HG03575 (cell line): ENCODE data around the gene IFT20.
A peak's percentile ranks its signal among the peaks of the same experiment; 100 is the strongest.

Experiments
- ATAC-seq: cut with Tn5 transposase; IDR thresholded peaks from one replicate; pipeline ENCODE4 v1.9.1; 2021; ENCODE audit not compliant: unreplicated experiment, insufficient number of reproducible peaks, low FRiP score; ENCODE audit errors: extremely low read depth

IFT20 gene

GRCh38 chr17:28335201-28335958 lies at the start of gene IFT20, which contains the start of gene TNFAIP1:
Gene IFT20 (minus strand): TSS chr17:28335472. CDS start chr17:28331985, 3,487 bp downstream.
Gene TNFAIP1 (plus strand): TSS chr17:28335761. CDS start chr17:28339522, 3,761 bp downstream.
- peak; percentile 77 for ATAC-seq

DNA sequence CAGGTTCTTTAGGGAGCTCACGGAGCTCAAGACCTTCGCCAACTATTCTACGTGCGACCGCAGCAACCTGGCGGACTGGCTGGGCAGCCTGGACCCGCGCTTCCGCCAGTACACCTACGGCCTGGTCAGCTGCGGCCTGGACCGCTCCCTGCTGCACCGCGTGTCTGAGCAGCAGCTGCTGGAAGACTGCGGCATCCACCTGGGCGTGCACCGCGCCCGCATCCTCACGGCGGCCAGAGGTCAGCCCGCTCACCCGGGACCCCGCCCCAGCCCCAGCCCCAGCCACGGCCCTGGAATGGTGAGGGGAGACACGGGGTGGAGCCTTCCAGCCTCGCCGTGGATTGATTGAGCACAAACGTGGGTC lies 49.7 kb upstream of the IFT20 start:
- ATAC-seq = no peak

DNA sequence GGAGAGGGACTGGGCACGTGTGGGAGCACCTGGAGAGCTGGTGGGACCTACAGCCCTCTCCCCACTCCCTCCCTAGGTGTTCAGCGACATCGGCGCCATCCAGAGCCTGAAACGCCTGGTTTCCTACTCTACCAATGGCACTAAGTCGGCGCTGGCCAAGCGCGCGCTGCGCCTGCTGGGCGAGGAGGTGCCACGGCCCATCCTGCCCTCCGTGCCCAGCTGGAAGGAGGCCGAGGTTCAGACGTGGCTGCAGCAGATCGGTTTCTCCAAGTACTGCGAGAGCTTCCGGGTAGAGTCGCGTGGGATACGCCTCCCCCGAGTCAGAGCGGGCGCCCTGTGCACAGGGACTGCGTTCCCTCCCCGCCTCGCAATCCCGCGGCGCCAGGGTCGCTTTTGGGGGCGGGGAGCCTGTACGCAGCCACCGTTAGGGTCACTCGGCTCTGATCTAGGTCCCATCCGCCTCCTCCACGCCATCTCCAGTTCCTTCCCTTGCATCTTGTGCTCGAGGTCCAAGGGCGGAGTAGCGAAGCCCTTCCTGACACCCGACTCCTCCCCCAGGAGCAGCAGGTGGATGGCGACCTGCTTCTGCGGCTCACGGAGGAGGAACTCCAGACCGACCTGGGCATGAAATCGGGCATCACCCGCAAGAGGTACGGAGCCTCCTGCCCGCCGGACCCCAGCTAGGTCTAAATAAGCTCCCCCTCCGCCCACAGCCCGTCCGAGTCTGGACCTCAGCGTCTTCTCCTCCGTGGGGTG lies 49.2 kb upstream of the IFT20 start:
- no peak for ATAC-seq

DNA sequence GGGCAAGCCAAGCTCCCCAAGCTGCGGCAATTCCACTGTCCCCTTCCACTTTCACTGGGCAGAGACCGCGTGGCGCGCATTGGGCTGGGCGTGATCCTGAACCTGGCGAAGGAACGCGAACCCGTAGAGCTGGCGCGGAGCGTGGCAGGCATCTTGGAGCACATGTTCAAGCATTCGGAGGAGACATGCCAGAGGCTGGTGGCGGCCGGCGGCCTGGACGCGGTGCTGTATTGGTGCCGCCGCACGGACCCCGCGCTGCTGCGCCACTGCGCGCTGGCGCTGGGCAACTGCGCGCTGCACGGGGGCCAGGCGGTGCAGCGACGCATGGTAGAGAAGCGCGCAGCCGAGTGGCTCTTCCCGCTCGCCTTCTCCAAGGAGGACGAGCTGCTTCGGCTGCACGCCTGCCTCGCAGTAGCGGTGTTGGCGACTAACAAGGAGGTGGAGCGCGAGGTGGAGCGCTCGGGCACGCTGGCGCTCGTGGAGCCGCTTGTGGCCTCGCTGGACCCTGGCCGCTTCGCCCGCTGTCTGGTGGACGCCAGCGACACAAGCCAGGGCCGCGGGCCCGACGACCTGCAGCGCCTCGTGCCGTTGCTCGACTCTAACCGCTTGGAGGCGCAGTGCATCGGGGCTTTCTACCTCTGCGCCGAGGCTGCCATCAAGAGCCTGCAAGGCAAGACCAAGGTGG lies 46.0 kb upstream of the IFT20 start:
- no peak for ATAC-seq

- ATAC-seq = no peak
Observed at GRCh38 chr17:28379814-28380801, 44.8 kb upstream of the IFT20 start.

DNA sequence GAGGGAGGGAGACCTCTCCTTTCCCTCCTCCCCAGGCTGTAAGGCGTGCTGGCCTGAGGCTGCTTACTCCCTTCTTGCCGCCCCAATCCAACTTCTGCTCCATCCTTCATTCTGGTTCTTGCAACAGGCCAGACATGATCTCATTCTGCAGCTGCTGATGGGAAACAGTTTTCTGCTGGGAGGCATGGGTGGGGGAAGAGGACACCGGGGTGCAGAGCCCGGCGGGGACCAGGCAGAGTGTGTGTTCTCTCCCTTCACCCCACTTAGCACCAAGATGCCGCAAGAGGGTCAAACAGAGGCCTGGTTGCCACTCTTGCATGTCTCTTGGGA lies 37.6 kb upstream of the IFT20 start:
- ATAC-seq = no peak

- ATAC-seq = no peak
Observed at GRCh38 chr17:28372203-28372944, 37.1 kb upstream of the IFT20 start.

- ATAC-seq = no peak
Observed at GRCh38 chr17:28371245-28372202, 36.3 kb upstream of the IFT20 start, which contains the start of gene SARM1. Gene SARM1 (plus strand): TSS chr17:28371694. CDS start chr17:28372033, 339 bp downstream.

DNA sequence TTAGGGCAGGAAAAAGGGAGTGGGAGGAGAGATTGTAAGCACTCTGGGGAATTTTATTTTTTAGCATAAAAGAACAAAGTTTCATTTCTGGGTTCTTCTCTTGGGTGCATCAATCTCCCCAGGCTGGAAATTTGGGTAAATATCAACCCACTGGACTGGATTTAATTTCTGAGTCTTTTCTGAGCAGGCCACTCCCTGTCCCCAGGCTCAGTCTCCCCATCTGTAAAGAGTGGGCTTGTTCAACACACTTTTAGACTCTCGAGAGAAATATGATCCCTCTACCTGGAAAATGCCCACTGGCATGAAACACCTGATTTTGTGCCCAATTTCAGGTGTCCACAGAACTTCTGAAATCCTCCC lies 35.5 kb upstream of the IFT20 start:
- no peak for ATAC-seq

DNA sequence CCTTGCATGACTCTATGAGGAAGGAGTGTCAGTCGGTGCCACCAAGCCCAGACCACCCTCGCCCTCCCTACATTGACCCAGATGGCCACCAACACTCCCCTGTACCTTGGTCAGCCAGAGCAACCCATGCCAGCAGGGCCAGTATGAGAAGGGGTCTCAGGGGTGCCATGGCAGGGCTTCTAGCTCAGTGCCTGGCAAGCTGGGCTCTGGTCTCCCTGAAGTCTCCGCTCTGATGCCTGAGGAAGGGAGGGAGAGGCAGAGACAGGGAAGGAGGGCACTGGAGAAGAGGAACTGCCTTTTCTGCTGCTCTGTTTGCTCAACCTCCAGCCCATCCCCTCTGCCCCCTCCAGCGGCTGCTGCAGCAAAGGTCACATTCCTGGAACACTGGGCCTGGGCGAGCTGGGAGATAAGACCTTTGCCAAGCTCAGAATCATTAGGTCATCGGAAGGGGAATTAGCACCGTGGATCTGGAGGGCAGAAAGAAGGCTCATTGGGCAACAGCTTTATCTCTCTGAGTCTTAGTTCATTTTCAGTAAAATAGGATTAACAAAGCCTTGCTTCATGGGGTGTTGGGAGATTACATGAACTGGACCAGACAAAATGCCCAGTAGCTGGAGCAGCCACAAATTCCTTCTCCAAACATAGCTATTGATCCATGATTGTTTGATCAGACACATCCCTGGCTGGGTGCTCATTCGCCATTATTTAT lies 34.9 kb upstream of the IFT20 start, which contains the start of gene VTN:
Gene VTN (minus strand): TSS at position 273 of the 709 bp plus-strand sequence. CDS start 104 bp downstream, at position 169.
- no peak for ATAC-seq

DNA sequence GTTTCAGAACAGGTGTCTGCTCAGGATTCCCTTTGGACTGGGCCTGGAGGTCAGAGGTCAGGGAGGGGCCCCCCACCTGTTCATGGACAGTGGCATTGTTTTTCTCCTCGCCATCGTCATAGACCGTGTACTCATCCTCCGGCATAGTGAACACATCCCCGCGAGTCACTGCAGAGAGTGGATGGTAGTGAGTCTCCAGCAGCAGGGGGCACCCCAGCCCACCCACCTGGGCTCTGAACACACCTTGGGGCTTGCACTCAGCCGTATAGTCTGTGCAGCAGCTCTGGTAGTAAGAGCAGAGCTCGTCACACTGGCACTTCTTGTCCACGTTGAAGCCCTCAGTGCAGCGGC lies 34.4 kb upstream of the IFT20 start:
- ATAC-seq = no peak

DNA sequence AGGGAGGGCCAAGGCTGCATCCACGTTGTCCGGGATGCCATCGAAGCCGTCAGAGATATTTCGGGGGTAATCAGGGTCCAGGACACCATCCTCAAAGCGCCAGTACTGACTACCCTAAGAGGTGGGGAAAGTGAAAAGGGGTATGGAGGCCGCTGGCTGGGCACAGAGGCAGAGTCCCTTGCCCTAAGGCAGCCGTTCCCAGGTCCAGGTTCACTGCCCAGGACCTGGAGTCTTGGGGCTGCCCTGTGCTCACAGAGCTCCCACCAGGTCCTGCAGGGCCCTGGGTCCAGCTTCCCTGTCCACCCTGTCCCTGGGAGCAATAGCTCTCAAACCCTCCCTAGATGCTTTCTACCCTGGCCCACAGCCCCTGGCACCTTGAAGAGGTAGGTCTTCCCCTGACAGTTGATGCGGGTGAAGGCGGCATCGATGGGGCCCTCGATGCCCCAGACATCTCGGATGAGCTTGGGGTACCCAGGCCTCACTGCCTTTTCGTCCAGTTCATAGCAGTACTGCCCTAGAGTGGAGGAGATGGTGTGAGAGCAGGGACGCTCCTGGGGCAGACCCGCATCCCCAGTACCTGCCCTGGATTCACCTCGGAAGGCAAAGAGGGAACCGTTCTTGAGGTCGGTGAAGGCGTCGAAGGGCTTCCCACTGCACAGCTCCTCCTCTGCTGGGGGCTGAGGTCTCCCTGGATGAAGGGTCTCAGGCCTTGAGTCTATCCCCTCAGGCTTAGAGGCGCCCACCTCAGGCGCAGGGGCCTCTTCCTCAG lies 33.8 kb upstream of the IFT20 start:
- no peak for ATAC-seq

- no peak for ATAC-seq
Observed at GRCh38 chr17:28368306-28368831, 33.1 kb upstream of the IFT20 start.

DNA sequence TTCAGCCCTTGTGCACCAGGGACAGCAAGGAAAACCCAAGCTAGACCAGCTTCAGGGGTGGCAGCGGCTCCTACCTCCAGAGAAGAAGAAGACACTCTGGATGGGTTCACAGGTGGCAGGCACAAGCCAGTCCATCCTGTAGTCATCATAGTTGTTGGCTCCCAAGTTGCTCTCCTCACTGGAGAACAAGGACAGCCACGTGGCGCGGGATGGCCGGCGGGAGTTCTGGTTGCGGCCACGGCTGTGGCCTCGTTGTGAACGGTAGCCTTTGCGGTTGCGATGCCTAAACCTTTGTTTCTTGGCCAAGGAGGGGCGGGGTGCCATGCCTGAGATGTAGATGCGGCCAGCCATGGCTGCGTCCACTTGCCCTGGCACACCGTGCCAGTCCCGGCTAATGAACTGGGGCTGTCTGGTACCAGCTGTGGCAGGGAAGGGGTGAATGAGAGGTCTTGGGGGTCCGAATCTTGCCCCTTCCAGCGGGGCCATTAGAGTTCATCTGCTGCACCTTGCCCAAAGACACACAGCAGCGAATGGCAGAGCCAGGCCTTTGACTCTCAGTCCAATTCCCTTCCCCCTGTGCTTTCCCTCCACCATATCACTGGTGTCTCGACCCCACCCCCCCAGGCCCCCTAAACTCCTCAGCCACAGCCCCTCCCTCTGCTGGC lies 32.5 kb upstream of the IFT20 start:
- no peak for ATAC-seq

GRCh38 chr17:28366605-28367004 lies 31.3 kb upstream of the IFT20 start:
- no peak for ATAC-seq
